Measurements from ENCODE around the gene MLNR. TPM values are rescaled to one million over a fixed set of nuclear protein-coding genes. Genes with fewer than 3 reads are reported as not detected.

Gene MLNR
- total RNA-seq, 1 donor: not detected

DNA sequence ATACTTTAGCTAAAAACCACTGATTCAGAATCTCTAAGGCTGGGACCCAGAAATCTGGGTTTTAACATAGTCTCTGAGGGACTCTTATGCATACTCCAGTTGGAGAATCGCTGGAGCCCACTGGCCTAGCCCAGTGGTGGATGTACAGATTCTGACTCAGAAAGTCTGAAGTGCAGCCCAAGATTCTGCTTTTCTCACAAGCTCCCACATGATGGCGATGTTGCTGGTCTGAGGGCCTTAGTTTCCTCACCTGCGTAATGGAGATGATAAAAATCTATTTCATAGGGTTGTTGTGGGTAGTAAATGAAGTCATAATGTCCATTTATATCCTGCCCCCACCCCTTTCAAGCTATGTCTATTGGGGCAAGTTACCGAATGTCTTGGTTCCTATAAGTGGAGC is 19.9 kb downstream of the MLNR start:
- H3K4me3 ChIP-seq (ENCODE audit: low read depth, low read length): no peak overlapping the region
- peak; percentile 45 for DNase-seq (ENCODE audit: low read depth)
- peak; percentile 62 for TF ChIP-seq CTCF (IDR thresholded peaks at IDR 0.05; ENCODE audit: insufficient read depth, low read length)

DNA sequence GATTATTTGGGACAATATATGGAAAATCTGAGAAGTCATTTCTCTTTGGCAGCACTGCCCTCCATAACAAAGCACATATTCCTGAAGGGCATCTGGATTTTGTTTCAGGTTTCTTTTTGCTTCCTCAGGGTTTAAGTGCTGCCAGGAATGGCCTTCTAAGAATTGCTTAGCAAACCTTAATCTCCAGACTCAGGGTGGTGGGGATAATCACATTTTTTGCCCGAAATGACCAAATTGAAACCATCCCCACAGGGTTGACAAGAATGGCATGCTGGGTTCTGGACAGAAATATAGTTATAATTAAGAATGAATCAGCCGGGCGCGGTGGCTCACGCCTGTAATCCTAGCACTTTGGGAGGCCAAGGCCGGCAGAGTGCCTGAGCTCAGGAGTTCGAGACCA is 21.2 kb downstream of the MLNR start:
- no peak for TF ChIP-seq CTCF (IDR thresholded peaks at IDR 0.05; ENCODE audit: insufficient read depth, low read length)
- DNase-seq (ENCODE audit: low read depth): peak; percentile 47
- H3K4me3 ChIP-seq (ENCODE audit: low read depth, low read length): no peak overlapping the region

- no peak overlapping the region for H3K4me3 ChIP-seq (ENCODE audit: low read depth, low read length)
- TF ChIP-seq CTCF (IDR thresholded peaks at IDR 0.05; ENCODE audit: insufficient read depth, low read length): no peak
- no peak for DNase-seq (ENCODE audit: low read depth)
Observed at GRCh38 chr13:49245101-49245500, 25.0 kb downstream of the MLNR start.

GRCh38 chr13:49246850-49247642 is 26.9 kb downstream of the MLNR start:
- peak overlapping the region; percentile 98 for H3K4me3 ChIP-seq (ENCODE audit: low read depth, low read length)
- DNase-seq (ENCODE audit: low read depth): no peak
- TF ChIP-seq CTCF (IDR thresholded peaks at IDR 0.05; ENCODE audit: insufficient read depth, low read length): no peak

DNA sequence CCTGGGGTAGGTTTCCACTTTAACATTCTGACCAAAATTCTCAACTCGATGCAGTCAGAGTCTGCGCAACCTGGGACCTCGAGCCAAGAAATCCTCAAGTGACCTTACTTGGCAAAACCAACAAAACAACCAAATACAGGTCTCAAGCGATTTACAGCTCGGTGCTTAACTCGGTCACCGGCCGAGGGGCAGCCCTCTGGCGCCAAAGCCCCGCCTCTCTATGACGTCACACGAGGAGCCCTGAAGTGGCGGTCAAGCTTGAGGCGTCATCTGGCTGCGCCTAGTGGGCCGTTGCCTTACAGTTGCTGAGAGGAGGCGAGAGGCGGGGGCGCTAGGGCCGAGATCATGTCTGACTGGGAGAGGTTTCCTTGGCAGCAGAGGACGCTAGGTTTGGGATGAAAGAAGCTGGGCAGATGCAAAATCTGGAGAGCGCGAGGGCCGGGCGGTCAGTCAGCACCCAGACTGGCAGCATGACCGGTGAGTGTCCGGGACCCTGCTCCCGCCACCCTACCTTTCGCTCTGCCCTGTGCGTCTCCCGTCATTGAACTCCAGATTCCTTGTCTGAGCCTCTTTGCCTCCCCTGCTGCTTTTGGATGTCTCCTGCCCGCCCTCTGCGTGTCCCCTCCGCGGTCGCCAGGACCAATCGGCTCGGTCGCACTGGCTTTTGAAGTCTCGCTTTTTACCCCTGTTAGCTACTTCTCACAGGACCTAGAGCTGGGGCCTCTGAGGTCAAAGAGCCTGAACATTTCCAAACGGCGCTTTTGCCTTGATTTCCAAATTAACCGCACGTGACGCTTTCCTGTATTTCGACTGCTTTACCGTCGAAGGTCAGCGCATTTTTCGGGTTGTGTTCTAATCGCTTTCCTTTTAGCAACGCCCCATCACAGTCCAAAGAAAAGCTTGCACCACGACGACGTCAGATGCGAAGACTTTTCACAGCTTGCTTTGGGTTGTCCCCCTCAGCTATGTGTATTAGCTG is 27.8 kb downstream of the MLNR start, which contains the start of gene CDADC1:
TSS of gene CDADC1 (plus strand) at position 283 of the 979 bp plus-strand sequence. CDS start at position 396, 113 bp downstream.
- no peak for TF ChIP-seq CTCF (IDR thresholded peaks at IDR 0.05; ENCODE audit: insufficient read depth, low read length)
- H3K4me3 ChIP-seq (ENCODE audit: low read depth, low read length): peak within 1 kb of the TSS; percentile 98
- DNase-seq (ENCODE audit: low read depth): peak; percentile 94

- peak overlapping the region; percentile 98 for H3K4me3 ChIP-seq (ENCODE audit: low read depth, low read length)
- peak; percentile 32 for TF ChIP-seq CTCF (IDR thresholded peaks at IDR 0.05; ENCODE audit: insufficient read depth, low read length)
- no peak for DNase-seq (ENCODE audit: low read depth)
Observed at GRCh38 chr13:49248622-49249002, 28.5 kb downstream of the MLNR start.
